NCI-H1436 treated with DMSO at 0.1 percent for 48 hours (cell line): Measurements from ENCODE around the gene UBN2.
"Not testable (repeated sequence)": the region's sequence is repeated elsewhere in the genome, so short reads cannot be mapped to it uniquely, and the experiment has no call there.

Experiments used
- DNase-seq: peaks from one replicate; lab custom pipeline; 2025; lab: John Stamatoyannopoulos, UW

UBN2 gene

GRCh38 chr7:139230774-139231512 lies at the start of gene UBN2:
Gene UBN2, plus strand, starts transcription at chr7:139231237. Its CDS starts 248 bp downstream, at chr7:139231485.
- DNase-seq: peak; percentile 81

GRCh38 chr7:139181404-139181803 lies 49.6 kb upstream of the UBN2 start:
- DNase-seq: no peak

- no peak for DNase-seq
Observed at GRCh38 chr7:139182363-139182762, 48.7 kb upstream of the UBN2 start.

- DNase-seq: no peak
Observed at GRCh38 chr7:139183251-139183650, 47.8 kb upstream of the UBN2 start.

- DNase-seq: no peak
Observed at GRCh38 chr7:139183878-139184338, 47.1 kb upstream of the UBN2 start.

GRCh38 chr7:139186146-139186545 lies 44.9 kb upstream of the UBN2 start:
- DNase-seq: no peak

GRCh38 chr7:139189357-139189756 lies 41.7 kb upstream of the UBN2 start:
- no peak for DNase-seq

GRCh38 chr7:139192014-139192706 lies 38.9 kb upstream of the UBN2 start:
- no peak for DNase-seq

GRCh38 chr7:139200382-139200781 lies 30.7 kb upstream of the UBN2 start:
- DNase-seq: no peak

- no peak for DNase-seq
Observed at GRCh38 chr7:139203992-139204391, 27.0 kb upstream of the UBN2 start.

GRCh38 chr7:139205843-139206242 lies 25.2 kb upstream of the UBN2 start:
- DNase-seq: no peak

- no peak for DNase-seq
Observed at GRCh38 chr7:139212133-139212532, 18.9 kb upstream of the UBN2 start.

- DNase-seq: not testable (repeated sequence)
Observed at GRCh38 chr7:139213489-139213888, 17.5 kb upstream of the UBN2 start.

GRCh38 chr7:139218173-139218572 lies 12.9 kb upstream of the UBN2 start:
- no peak for DNase-seq

- no peak for DNase-seq
Observed at GRCh38 chr7:139224219-139224618, 6.8 kb upstream of the UBN2 start.

- not testable (repeated sequence) for DNase-seq
Observed at GRCh38 chr7:139224836-139225235, 6.2 kb upstream of the UBN2 start.

GRCh38 chr7:139225286-139226157 lies 5.5 kb upstream of the UBN2 start:
- not testable (repeated sequence) for DNase-seq

GRCh38 chr7:139226158-139226515 lies 4.9 kb upstream of the UBN2 start:
- not testable (repeated sequence) for DNase-seq

- DNase-seq: not testable (repeated sequence)
Observed at GRCh38 chr7:139226988-139227488, 4.0 kb upstream of the UBN2 start.

- DNase-seq: no peak
Observed at GRCh38 chr7:139230023-139230422, 1.0 kb upstream of the UBN2 start.

GRCh38 chr7:139230484-139230773 lies 608 bp upstream of the UBN2 start:
- no peak for DNase-seq
